Mammary epithelial cell (primary cell): Measurements from ENCODE around the gene GPER1.

Experiments used
- EZH2 ChIP-seq: IDR thresholded peaks from 2 replicates; pipeline ENCODE4 v1.6.1; 2012; ENCODE audit warnings: low read length, inconsistent platforms, borderline replicate concordance
- TF ChIP-seq, protein P1 (sequence below), 2 donors: IDR thresholded peaks in 1 of 2; conservative IDR thresholded peaks in 1 of 2; 2 replicates each; pipeline ENCODE4 v1.5.1; 2011 to 2012; ENCODE audit warnings: inconsistent platforms in 2 of 2, low read length in 2 of 2, mild to moderate bottlenecking in 2 of 2, control low read depth in 1 of 2, low read depth in 1 of 2; ENCODE audit not compliant: insufficient read depth in 1 of 2; ENCODE audit errors: extremely low read depth in 1 of 2

DNA sequence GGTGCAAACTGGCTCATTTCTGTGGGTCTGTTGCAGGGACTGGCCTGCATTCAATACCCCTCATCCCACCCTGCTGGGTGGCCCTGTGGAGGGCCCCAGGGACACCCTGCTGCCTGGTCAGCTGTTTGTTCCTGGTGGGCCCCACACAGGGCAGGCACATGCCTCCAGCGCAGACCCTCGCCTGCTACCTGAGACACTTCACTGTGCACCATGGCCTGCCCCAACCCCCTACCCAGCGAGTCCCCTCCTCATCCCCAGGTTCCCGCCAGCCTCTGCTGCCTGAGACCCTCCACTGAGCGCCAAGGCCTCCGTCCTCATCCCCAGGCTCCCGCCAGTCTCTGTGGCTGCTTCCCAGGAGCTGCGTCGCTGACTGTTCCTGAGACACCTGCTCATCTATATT is 26.7 kb upstream of the GPER1 start:
- no peak for TF ChIP-seq EZH2
- TF ChIP-seq, protein P1, sequence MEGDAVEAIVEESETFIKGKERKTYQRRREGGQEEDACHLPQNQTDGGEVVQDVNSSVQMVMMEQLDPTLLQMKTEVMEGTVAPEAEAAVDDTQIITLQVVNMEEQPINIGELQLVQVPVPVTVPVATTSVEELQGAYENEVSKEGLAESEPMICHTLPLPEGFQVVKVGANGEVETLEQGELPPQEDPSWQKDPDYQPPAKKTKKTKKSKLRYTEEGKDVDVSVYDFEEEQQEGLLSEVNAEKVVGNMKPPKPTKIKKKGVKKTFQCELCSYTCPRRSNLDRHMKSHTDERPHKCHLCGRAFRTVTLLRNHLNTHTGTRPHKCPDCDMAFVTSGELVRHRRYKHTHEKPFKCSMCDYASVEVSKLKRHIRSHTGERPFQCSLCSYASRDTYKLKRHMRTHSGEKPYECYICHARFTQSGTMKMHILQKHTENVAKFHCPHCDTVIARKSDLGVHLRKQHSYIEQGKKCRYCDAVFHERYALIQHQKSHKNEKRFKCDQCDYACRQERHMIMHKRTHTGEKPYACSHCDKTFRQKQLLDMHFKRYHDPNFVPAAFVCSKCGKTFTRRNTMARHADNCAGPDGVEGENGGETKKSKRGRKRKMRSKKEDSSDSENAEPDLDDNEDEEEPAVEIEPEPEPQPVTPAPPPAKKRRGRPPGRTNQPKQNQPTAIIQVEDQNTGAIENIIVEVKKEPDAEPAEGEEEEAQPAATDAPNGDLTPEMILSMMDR (conservative IDR thresholded peaks at IDR 0.05 in 1 of 2, IDR thresholded peaks at IDR 0.05 in 1 of 2; ENCODE audit: extremely low read depth in 1 of 2, insufficient read depth in 1 of 2, low read depth in 1 of 2, low read length in 2 of 2) = no peak
